ENCODE measurements around the gene PCBP3. TPM values are rescaled to one million over a fixed set of nuclear protein-coding genes. Genes with fewer than 3 reads are reported as not detected.

PCBP3 gene
- total and polyA plus RNA-seq, 2 of the 13 experiments (the other 11 are each of a cell fraction or from before 2014, with no cell fraction given) = not detected

DNA sequence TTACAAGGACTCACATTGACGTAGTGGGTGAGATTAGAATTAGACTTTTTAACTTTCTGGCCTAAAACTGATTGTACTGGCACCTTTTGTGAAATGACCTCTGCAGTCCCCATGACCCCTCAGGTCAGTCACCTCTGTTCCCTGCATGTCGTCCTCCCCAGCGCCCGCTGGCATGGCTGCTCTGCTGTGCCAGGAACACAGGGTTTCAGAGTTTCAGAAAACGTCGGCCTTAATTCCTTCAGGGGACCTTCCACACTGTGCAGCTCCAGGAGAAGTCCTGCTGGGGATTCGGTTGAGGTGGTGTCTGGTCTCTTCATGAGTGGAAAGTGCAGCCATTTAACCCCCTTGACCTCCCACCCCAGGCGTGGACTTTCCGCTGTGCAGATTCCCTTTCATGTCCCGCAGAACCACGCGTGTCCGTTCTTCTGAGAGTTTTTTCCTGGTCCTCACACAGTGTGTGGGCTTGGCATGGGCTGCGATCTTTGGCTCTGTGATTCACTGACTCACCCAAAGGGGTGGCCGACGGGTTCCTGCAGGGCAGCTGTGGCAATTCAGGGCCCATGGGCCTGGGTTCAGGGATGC is 179.7 kb downstream of the PCBP3 start:
- no peak for ATAC-seq
- Histone ChIP-seq H3K4me3 (replicated peaks in 1 of 3; ENCODE audit: insufficient read depth in 1 of 3, low read depth in 2 of 3, low read length in 3 of 3) (no peak overlapping the region), H3K9me3 (ENCODE audit: low read length) (no peaks in the 10 kb centered on the region), H3K36me3 (replicated peaks in 1 of 2; ENCODE audit: control insufficient read depth in 1 of 2, insufficient read depth in 2 of 2, low read length in 2 of 2) (no peaks in the 10 kb centered on the region), H3K27me3 (ENCODE audit: control insufficient read depth in 1 of 2, insufficient read depth in 2 of 2, low read length in 2 of 2) (peaks cover 2 to 64% of the 10 kb centered on the region in 2 experiments; a peak in 4 of 5 replicates), H3K9ac (ENCODE audit: insufficient read depth, low read depth, low read length) (no peak overlapping the region), H2AFZ (ENCODE audit: low read length) (no peak overlapping the region), H3K4me1 (ENCODE audit: insufficient read depth, low read length) (peaks cover 24% of the 10 kb centered on the region), H4K20me1 (ENCODE audit: insufficient read depth, low read length) (no peaks in the 10 kb centered on the region), H3K79me2 (ENCODE audit: insufficient read depth, low read length) (no peaks in the 10 kb centered on the region), H3K27ac (ENCODE audit: extremely low read length, insufficient read depth, low read length) (no peak overlapping the region), H3K4me2 (ENCODE audit: low read depth, low read length) (no peak overlapping the region)
- no peak for DNase-seq (ENCODE audit: low spot score)
- ChIA-PET CTCF (ENCODE audit: low intra/inter-chr PET ratio, low total read pairs) (no interaction called here), POLR2A (no interaction called here)
- in situ Hi-C loops (cut with HindIII; ENCODE audit: extremely low pct_ligation_motif_present, low pct_unique_long_range_greater_than_20kb) = loop anchor here (5.0 kb wide), 1 partner anchor 266 kb away; no protein-coding TSS in a partner anchor
- 47% methylated on average over 16 of the region's 16 CpGs for WGBS (ENCODE audit: low lambda C conversion rate)
- no peak for FAIRE-seq
- no TSS peak for BruUV-seq (replicated peaks)
- TF ChIP-seq, protein P1, sequence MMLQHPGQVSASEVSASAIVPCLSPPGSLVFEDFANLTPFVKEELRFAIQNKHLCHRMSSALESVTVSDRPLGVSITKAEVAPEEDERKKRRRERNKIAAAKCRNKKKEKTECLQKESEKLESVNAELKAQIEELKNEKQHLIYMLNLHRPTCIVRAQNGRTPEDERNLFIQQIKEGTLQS (CRISPR knock-in tag; IDR thresholded peaks at IDR 0.05) = no peak
- TF ChIP-seq NPAS2 (CRISPR knock-in tag; IDR thresholded peaks at IDR 0.05; ENCODE audit: borderline replicate concordance) (no peak), SMC3 (IDR thresholded peaks at IDR 0.05; ENCODE audit: low read length) (no peak), ZNF430 (CRISPR knock-in tag; IDR thresholded peaks at IDR 0.05) (no peak), RBM22 (optimal IDR thresholded peaks at IDR 0.05; ENCODE audit: low read length) (no peak), CCAR2 (optimal IDR thresholded peaks at IDR 0.05; ENCODE audit: low read depth, low read length) (no peak), BRCA1 (CRISPR knock-in tag; IDR thresholded peaks at IDR 0.05) (no peak), FOXO1 (CRISPR knock-in tag; IDR thresholded peaks at IDR 0.05) (no peak), ZSCAN12 (CRISPR knock-in tag; IDR thresholded peaks at IDR 0.05) (no peak), NAIF1 (CRISPR knock-in tag; IDR thresholded peaks at IDR 0.05; ENCODE audit: borderline replicate concordance) (no peak)
- TF ChIP-seq, protein P2, sequence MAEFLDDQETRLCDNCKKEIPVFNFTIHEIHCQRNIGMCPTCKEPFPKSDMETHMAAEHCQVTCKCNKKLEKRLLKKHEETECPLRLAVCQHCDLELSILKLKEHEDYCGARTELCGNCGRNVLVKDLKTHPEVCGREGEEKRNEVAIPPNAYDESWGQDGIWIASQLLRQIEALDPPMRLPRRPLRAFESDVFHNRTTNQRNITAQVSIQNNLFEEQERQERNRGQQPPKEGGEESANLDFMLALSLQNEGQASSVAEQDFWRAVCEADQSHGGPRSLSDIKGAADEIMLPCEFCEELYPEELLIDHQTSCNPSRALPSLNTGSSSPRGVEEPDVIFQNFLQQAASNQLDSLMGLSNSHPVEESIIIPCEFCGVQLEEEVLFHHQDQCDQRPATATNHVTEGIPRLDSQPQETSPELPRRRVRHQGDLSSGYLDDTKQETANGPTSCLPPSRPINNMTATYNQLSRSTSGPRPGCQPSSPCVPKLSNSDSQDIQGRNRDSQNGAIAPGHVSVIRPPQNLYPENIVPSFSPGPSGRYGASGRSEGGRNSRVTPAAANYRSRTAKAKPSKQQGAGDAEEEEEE (CRISPR knock-in tag; IDR thresholded peaks at IDR 0.05; ENCODE audit: borderline replicate concordance) = no peak
- TF ChIP-seq, protein P3, sequence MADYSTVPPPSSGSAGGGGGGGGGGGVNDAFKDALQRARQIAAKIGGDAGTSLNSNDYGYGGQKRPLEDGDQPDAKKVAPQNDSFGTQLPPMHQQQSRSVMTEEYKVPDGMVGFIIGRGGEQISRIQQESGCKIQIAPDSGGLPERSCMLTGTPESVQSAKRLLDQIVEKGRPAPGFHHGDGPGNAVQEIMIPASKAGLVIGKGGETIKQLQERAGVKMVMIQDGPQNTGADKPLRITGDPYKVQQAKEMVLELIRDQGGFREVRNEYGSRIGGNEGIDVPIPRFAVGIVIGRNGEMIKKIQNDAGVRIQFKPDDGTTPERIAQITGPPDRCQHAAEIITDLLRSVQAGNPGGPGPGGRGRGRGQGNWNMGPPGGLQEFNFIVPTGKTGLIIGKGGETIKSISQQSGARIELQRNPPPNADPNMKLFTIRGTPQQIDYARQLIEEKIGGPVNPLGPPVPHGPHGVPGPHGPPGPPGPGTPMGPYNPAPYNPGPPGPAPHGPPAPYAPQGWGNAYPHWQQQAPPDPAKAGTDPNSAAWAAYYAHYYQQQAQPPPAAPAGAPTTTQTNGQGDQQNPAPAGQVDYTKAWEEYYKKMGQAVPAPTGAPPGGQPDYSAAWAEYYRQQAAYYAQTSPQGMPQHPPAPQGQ (CRISPR knock-in tag; IDR thresholded peaks at IDR 0.05; ENCODE audit: borderline replicate concordance) = no peak
- TF ChIP-seq, protein P4, sequence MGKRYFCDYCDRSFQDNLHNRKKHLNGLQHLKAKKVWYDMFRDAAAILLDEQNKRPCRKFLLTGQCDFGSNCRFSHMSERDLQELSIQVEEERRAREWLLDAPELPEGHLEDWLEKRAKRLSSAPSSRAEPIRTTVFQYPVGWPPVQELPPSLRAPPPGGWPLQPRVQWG (CRISPR knock-in tag; IDR thresholded peaks at IDR 0.05; ENCODE audit: borderline replicate concordance, low read depth) = no peak
- intact Hi-C loops (cut with micrococcal nuclease; ENCODE audit: unreplicated experiment) = no loop called here

Data from HepG2 (cell line).